BLaER1 (cell line): Measurements from ENCODE around the gene TAS2R41.

Experiments
- H3K27ac ChIP-seq: shearing (Covaris generic); formaldehyde crosslinking; 2 replicates; pipeline ENCODE4 v1.8.1; 2022
- H3K27me3 ChIP-seq: shearing (Covaris generic); formaldehyde crosslinking; 2 replicates; pipeline ENCODE4 v1.8.1; 2022
- H3K36me3 ChIP-seq: shearing (Covaris generic); formaldehyde crosslinking; 2 replicates; pipeline ENCODE4 v1.8.1; 2022
- H3K4me1 ChIP-seq: shearing (Covaris generic); formaldehyde crosslinking; 2 replicates; pipeline ENCODE4 v1.8.1; 2022
- H3K4me2 ChIP-seq: shearing (Covaris generic); formaldehyde crosslinking; 2 replicates; pipeline ENCODE4 v1.8.1; 2022
- H3K4me3 ChIP-seq: shearing (Covaris generic); formaldehyde crosslinking; 2 replicates; pipeline ENCODE4 v1.8.1; 2022
- H3K9ac ChIP-seq: shearing (Covaris generic); formaldehyde crosslinking; 2 replicates; pipeline ENCODE4 v1.8.1; 2022
- H3K9me3 ChIP-seq: shearing (Covaris generic); formaldehyde crosslinking; 2 replicates; pipeline ENCODE4 v1.8.1; 2022
- H4K20me1 ChIP-seq: shearing (Covaris generic); formaldehyde crosslinking; 2 replicates; pipeline ENCODE4 v1.8.1; 2022
- Cebpa-rat ChIP-seq: shearing (Covaris generic); IDR thresholded peaks from 2 replicates; pipeline ENCODE4 v1.8.1; 2022

The TAS2R41 gene

GRCh38 chr7:143443153-143443552 is 34.5 kb upstream of the TAS2R41 start, which contains the start of gene TAS2R60:
Gene TAS2R60 (plus strand): TSS chr7:143443453. CDS start chr7:143443453, 0 bp downstream.
- Histone ChIP-seq H3K36me3 (no peaks in the 10 kb centered on the region), H3K4me2 (no peak within 1 kb of the TSS), H3K9me3 (no peaks in the 10 kb centered on the region), H3K9ac (no peak within 1 kb of the TSS), H4K20me1 (no peaks in the 10 kb centered on the region), H3K27me3 (no peaks in the 10 kb centered on the region), H3K4me3 (no peak within 1 kb of the TSS), H3K4me1 (no peaks in the 10 kb centered on the region), H3K27ac (no peak within 1 kb of the TSS)
- no peak for TF ChIP-seq Cebpa-rat

DNA sequence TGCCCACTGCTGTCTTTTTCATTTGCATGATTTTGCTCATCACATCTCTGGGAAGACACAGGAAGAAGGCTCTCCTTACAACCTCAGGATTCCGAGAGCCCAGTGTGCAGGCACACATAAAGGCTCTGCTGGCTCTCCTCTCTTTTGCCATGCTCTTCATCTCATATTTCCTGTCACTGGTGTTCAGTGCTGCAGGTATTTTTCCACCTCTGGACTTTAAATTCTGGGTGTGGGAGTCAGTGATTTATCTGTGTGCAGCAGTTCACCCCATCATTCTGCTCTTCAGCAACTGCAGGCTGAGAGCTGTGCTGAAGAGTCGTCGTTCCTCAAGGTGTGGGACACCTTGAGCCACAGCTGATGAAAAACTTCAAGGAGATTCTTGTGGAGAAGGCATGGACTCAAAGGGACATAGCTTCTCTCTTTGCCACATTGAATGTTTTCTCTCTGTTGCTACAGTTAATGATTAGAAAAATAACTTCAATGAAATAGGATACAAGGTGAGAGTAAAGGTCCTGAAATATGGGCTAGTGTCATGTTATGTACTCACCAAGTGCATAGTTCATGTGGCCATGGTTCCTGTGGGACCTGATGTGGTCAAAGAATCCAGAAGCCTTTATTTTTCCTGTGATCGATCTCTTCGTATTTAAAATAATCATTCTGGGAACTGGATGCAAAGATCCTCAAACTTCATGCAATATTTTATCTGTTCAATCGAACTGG is 33.5 kb upstream of the TAS2R41 start:
- H3K27me3 ChIP-seq: no peaks in the 10 kb centered on the region
- H3K4me1 ChIP-seq: no peaks in the 10 kb centered on the region
- no peaks in the 10 kb centered on the region for H3K36me3 ChIP-seq
- H3K27ac ChIP-seq: no peak overlapping the region
- H3K9ac ChIP-seq: no peak overlapping the region
- H3K9me3 ChIP-seq: no peaks in the 10 kb centered on the region
- H3K4me2 ChIP-seq: no peak overlapping the region
- no peak for TF ChIP-seq Cebpa-rat
- H3K4me3 ChIP-seq: no peak overlapping the region
- no peaks in the 10 kb centered on the region for H4K20me1 ChIP-seq

- H3K4me2 ChIP-seq: no peak overlapping the region
- no peaks in the 10 kb centered on the region for H3K9me3 ChIP-seq
- no peak overlapping the region for H3K9ac ChIP-seq
- TF ChIP-seq Cebpa-rat: no peak
- H4K20me1 ChIP-seq: no peaks in the 10 kb centered on the region
- no peaks in the 10 kb centered on the region for H3K27me3 ChIP-seq
- H3K4me1 ChIP-seq: no peaks in the 10 kb centered on the region
- H3K27ac ChIP-seq: no peak overlapping the region
- H3K36me3 ChIP-seq: no peaks in the 10 kb centered on the region
- H3K4me3 ChIP-seq: no peak overlapping the region
Measured at GRCh38 chr7:143444785-143445184, 32.9 kb upstream of the TAS2R41 start.

GRCh38 chr7:143447466-143447865 is 30.2 kb upstream of the TAS2R41 start:
- no peaks in the 10 kb centered on the region for H3K27me3 ChIP-seq
- H3K36me3 ChIP-seq: no peaks in the 10 kb centered on the region
- no peaks in the 10 kb centered on the region for H3K9me3 ChIP-seq
- no peak overlapping the region for H3K4me2 ChIP-seq
- H3K4me3 ChIP-seq: no peak overlapping the region
- H3K27ac ChIP-seq: no peak overlapping the region
- TF ChIP-seq Cebpa-rat: no peak
- H4K20me1 ChIP-seq: no peaks in the 10 kb centered on the region
- no peak overlapping the region for H3K9ac ChIP-seq
- no peaks in the 10 kb centered on the region for H3K4me1 ChIP-seq

DNA sequence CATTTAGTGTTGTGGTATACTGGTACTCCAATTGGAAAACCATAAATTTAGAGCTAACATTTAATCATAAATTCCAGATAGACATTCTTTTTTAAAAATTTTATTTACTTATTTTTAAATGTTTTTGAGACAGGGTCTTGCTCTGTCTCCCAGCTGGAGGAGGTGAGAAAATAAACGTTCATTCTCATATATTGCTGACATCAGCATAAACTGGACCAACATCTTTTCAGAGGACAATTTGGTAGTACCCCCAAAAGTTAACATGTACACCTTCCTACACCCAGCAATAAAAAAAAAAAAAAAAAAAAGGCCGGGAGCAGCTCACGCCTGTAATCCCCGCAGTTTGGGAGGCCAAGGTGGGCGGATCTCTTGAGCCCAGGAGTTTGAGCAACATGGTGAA is 29.2 kb upstream of the TAS2R41 start:
- H3K4me3 ChIP-seq: no peak overlapping the region
- no peaks in the 10 kb centered on the region for H3K36me3 ChIP-seq
- H3K9me3 ChIP-seq: no peaks in the 10 kb centered on the region
- H3K27ac ChIP-seq: no peak overlapping the region
- H3K4me1 ChIP-seq: no peaks in the 10 kb centered on the region
- H3K9ac ChIP-seq: no peak overlapping the region
- no peak overlapping the region for H3K4me2 ChIP-seq
- TF ChIP-seq Cebpa-rat: no peak
- no peaks in the 10 kb centered on the region for H4K20me1 ChIP-seq
- no peaks in the 10 kb centered on the region for H3K27me3 ChIP-seq

GRCh38 chr7:143449793-143450192 is 27.9 kb upstream of the TAS2R41 start:
- H3K36me3 ChIP-seq: no peaks in the 10 kb centered on the region
- TF ChIP-seq Cebpa-rat: no peak
- H3K4me1 ChIP-seq: no peaks in the 10 kb centered on the region

GRCh38 chr7:143451122-143451521 is 26.6 kb upstream of the TAS2R41 start:
- no peak for TF ChIP-seq Cebpa-rat
- H3K9ac ChIP-seq: no peak overlapping the region
- no peaks in the 10 kb centered on the region for H3K9me3 ChIP-seq
- no peaks in the 10 kb centered on the region for H3K27me3 ChIP-seq
- no peaks in the 10 kb centered on the region for H3K36me3 ChIP-seq
- no peak overlapping the region for H3K27ac ChIP-seq
- no peak overlapping the region for H3K4me3 ChIP-seq
- H3K4me1 ChIP-seq: no peaks in the 10 kb centered on the region
- no peaks in the 10 kb centered on the region for H4K20me1 ChIP-seq
- H3K4me2 ChIP-seq: no peak overlapping the region

More at GRCh38 chr7:143449793-143450192, 27.9 kb upstream of the TAS2R41 start:
- Histone ChIP-seq H3K9ac (no peak overlapping the region), H3K27ac (no peak overlapping the region), H3K4me3 (no peak overlapping the region), H3K9me3 (no peaks in the 10 kb centered on the region), H3K4me2 (no peak overlapping the region), H4K20me1 (no peaks in the 10 kb centered on the region), H3K27me3 (no peaks in the 10 kb centered on the region)

DNA sequence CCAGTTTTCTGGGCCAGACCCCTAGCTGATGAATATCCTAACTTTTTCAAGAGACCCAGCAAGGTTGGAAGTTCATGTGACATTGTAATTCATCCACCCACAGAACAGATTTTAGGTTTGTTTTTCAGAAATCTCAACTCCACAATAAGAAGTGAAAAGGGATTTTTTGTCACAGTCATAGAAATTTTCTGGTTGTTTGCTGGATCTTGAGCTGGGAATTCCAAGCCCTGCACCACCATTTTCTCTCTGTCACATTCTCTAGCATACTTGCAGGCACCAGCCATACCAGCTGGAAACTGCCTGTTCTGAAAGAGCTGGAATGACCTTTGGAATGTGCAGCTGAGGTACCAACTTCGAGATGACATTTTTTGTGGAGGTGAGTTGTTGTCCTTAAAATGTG is 25.9 kb upstream of the TAS2R41 start:
- no peak overlapping the region for H3K4me3 ChIP-seq
- no peak overlapping the region for H3K27ac ChIP-seq
- H3K36me3 ChIP-seq: no peaks in the 10 kb centered on the region
- no peak overlapping the region for H3K4me2 ChIP-seq
- H3K27me3 ChIP-seq: no peaks in the 10 kb centered on the region
- H3K9ac ChIP-seq: no peak overlapping the region
- no peak for TF ChIP-seq Cebpa-rat
- H4K20me1 ChIP-seq: no peaks in the 10 kb centered on the region
- no peaks in the 10 kb centered on the region for H3K4me1 ChIP-seq
- H3K9me3 ChIP-seq: no peaks in the 10 kb centered on the region

- no peak for TF ChIP-seq Cebpa-rat
- no peaks in the 10 kb centered on the region for H3K9me3 ChIP-seq
- no peaks in the 10 kb centered on the region for H3K4me1 ChIP-seq
- no peaks in the 10 kb centered on the region for H3K27me3 ChIP-seq
- H4K20me1 ChIP-seq: no peaks in the 10 kb centered on the region
- H3K4me3 ChIP-seq: no peak overlapping the region
- no peaks in the 10 kb centered on the region for H3K36me3 ChIP-seq
- no peak overlapping the region for H3K9ac ChIP-seq
- H3K4me2 ChIP-seq: no peak overlapping the region
- H3K27ac ChIP-seq: no peak overlapping the region
Measured at GRCh38 chr7:143452495-143452894, 25.2 kb upstream of the TAS2R41 start.

- Histone ChIP-seq H3K4me2 (no peak overlapping the region), H3K27ac (no peak overlapping the region), H3K4me3 (no peak overlapping the region), H3K4me1 (no peaks in the 10 kb centered on the region), H3K9ac (no peak overlapping the region), H3K36me3 (no peaks in the 10 kb centered on the region), H3K9me3 (no peaks in the 10 kb centered on the region), H3K27me3 (no peaks in the 10 kb centered on the region), H4K20me1 (no peaks in the 10 kb centered on the region)
- no peak for TF ChIP-seq Cebpa-rat
Measured at GRCh38 chr7:143454091-143454680, 23.5 kb upstream of the TAS2R41 start.

GRCh38 chr7:143455491-143455890 is 22.2 kb upstream of the TAS2R41 start:
- Histone ChIP-seq H3K27ac (no peak overlapping the region), H3K9ac (no peak overlapping the region), H3K4me2 (no peak overlapping the region), H3K36me3 (no peaks in the 10 kb centered on the region), H3K4me3 (no peak overlapping the region), H3K27me3 (no peaks in the 10 kb centered on the region), H4K20me1 (no peaks in the 10 kb centered on the region), H3K4me1 (no peaks in the 10 kb centered on the region), H3K9me3 (no peaks in the 10 kb centered on the region)
- no peak for TF ChIP-seq Cebpa-rat
